GM23338 (cell line): Measurements from ENCODE around the gene CTBP2. TPM values are rescaled to one million over a fixed set of nuclear protein-coding genes. Genes with fewer than 3 reads are reported as not detected.

Experiments used
- ATAC-seq: fragments of 200-7000 bp; cut with Tn5 transposase; 3 replicates; pipeline ENCODE4 v1.9.1; 2020
- DNase-seq: peaks from one replicate; pipeline ENCODE4 v3.0.0-alpha.2; 2015; ENCODE audit warnings: low spot score
- H2AFZ ChIP-seq: fragments of 200-600 bp; sonication (generic); 2 replicates; pipeline ENCODE4 v1.8.0; 2016; ENCODE audit warnings: antibody characterized with exemption, mild to moderate bottlenecking, moderate library complexity
- H3F3A ChIP-seq: fragments of 200-600 bp; sonication (generic); replicated peaks from 2 replicates; pipeline ENCODE4 v1.8.0; 2017; ENCODE audit warnings: antibody characterized with exemption, mixed run types, low read depth
- H3K27ac ChIP-seq: fragments of 200-600 bp; sonication (generic); 2 replicates; pipeline ENCODE4 v1.6.1; 2016; ENCODE audit warnings: low read depth
- H3K27me3 ChIP-seq: fragments of 200-600 bp; sonication (generic); 2 replicates; pipeline ENCODE4 v1.8.0; 2016; ENCODE audit warnings: mild to moderate bottlenecking, mixed run types, moderate library complexity; ENCODE audit not compliant: insufficient read depth
- H3K36me3 ChIP-seq: fragments of 200-600 bp; sonication (generic); 2 replicates; pipeline ENCODE4 v1.8.0; 2016; ENCODE audit warnings: mild to moderate bottlenecking; ENCODE audit not compliant: insufficient read depth
- H3K4me1 ChIP-seq: fragments of 200-600 bp; sonication (generic); 2 replicates; pipeline ENCODE4 v1.8.0; 2016; ENCODE audit warnings: mild to moderate bottlenecking, moderate library complexity; ENCODE audit not compliant: insufficient read depth
- H3K4me2 ChIP-seq: fragments of 200-600 bp; sonication (generic); 2 replicates; pipeline ENCODE4 v1.7.1; 2017; ENCODE audit warnings: mixed run types
- H3K4me3 ChIP-seq: fragments of 200-600 bp; sonication (generic); 2 replicates; pipeline ENCODE4 v1.6.1; 2016; ENCODE audit warnings: mixed run types
- H3K79me2 ChIP-seq: fragments of 200-600 bp; sonication (generic); replicated peaks from 2 replicates; pipeline ENCODE4 v1.8.0; 2017; ENCODE audit warnings: mild to moderate bottlenecking; ENCODE audit not compliant: insufficient read depth
- H3K9me2 ChIP-seq: fragments of 200-600 bp; sonication (generic); 2 replicates; pipeline ENCODE4 v1.8.0; 2017; ENCODE audit not compliant: insufficient read depth
- H4K20me1 ChIP-seq: fragments of 200-600 bp; sonication (generic); replicated peaks from 2 replicates; pipeline ENCODE4 v1.8.0; 2017; ENCODE audit warnings: mild to moderate bottlenecking; ENCODE audit not compliant: insufficient read depth
- H3K27ac Mint-ChIP-seq: 2 replicates; pipeline ENCODE4 v1.8.0; 2020; ENCODE audit warnings: inconsistent platforms, mild to moderate bottlenecking, moderate library complexity, mixed read lengths
- H3K27me3 Mint-ChIP-seq: 3 replicates; pipeline ENCODE4 v1.8.0; 2022; ENCODE audit warnings: low read depth, mild to moderate bottlenecking, moderate library complexity, mixed read lengths, inconsistent platforms; ENCODE audit not compliant: insufficient read depth, poor library complexity
- H3K36me3 Mint-ChIP-seq: 3 replicates; pipeline ENCODE4 v1.8.0; 2021; ENCODE audit warnings: low read depth, mild to moderate bottlenecking, inconsistent platforms, moderate library complexity, mixed read lengths
- H3K4me1 Mint-ChIP-seq: 3 replicates; pipeline ENCODE4 v1.8.0; 2020; ENCODE audit warnings: mild to moderate bottlenecking, inconsistent platforms, mixed read lengths
- H3K4me3 Mint-ChIP-seq: 3 replicates; pipeline ENCODE4 v1.8.0; 2021; ENCODE audit warnings: moderate library complexity, mild to moderate bottlenecking, inconsistent platforms, mixed read lengths
- H3K9me3 Mint-ChIP-seq: 3 replicates; pipeline ENCODE4 v1.8.0; 2020; ENCODE audit warnings: moderate library complexity, mild to moderate bottlenecking, inconsistent platforms, mixed read lengths
- CREB1 ChIP-seq: fragments of 250-450 bp; sonication (Bioruptor Pico); IDR thresholded peaks from 2 replicates; pipeline ENCODE4 v1.5.0; 2020; ENCODE audit warnings: low read depth, mild to moderate bottlenecking, moderate library complexity
- ETS1 ChIP-seq: IDR thresholded peaks from 2 replicates; pipeline ENCODE4 v1.6.1; 2016; ENCODE audit warnings: antibody characterized with exemption
- EZH2 ChIP-seq: fragments of 200-600 bp; sonication (generic); IDR thresholded peaks from one replicate; pipeline ENCODE4 v1.8.0; 2017; ENCODE audit warnings: antibody characterized with exemption, mild to moderate bottlenecking, low read depth; ENCODE audit not compliant: unreplicated experiment
- EZH2phosphoT487 ChIP-seq: fragments of 200-600 bp; sonication (generic); IDR thresholded peaks from one replicate; pipeline ENCODE4 v1.8.1; 2018; ENCODE audit warnings: antibody characterized with exemption; ENCODE audit not compliant: unreplicated experiment
- JUNB ChIP-seq: IDR thresholded peaks from one replicate; pipeline ENCODE4 v1.6.1; 2016; ENCODE audit warnings: antibody characterized with exemption; ENCODE audit not compliant: unreplicated experiment
- NANOG ChIP-seq: IDR thresholded peaks from 2 replicates; pipeline ENCODE4 v1.6.1; 2016; ENCODE audit warnings: antibody characterized with exemption, borderline replicate concordance
- POLR2AphosphoS5 ChIP-seq: IDR thresholded peaks from 2 replicates; pipeline ENCODE4 v1.6.1; 2016; ENCODE audit warnings: antibody characterized with exemption, low read depth
- REST ChIP-seq: IDR thresholded peaks from one replicate; pipeline ENCODE4 v1.6.1; 2018; ENCODE audit warnings: antibody characterized with exemption; ENCODE audit not compliant: unreplicated experiment
- STAT1 ChIP-seq: IDR thresholded peaks from one replicate; pipeline ENCODE4 v1.6.1; 2016; ENCODE audit warnings: antibody characterized with exemption; ENCODE audit not compliant: unreplicated experiment
- ZNF114 ChIP-seq: fragments of 250-450 bp; sonication (Bioruptor Pico); IDR thresholded peaks from 2 replicates; pipeline ENCODE4 v1.5.0; 2020; ENCODE audit warnings: mild to moderate bottlenecking, moderate library complexity
- ZNF331 ChIP-seq: fragments of 250-450 bp; sonication (Bioruptor Pico); IDR thresholded peaks from 2 replicates; pipeline ENCODE4 v1.5.0; 2020; ENCODE audit warnings: low read depth, mild to moderate bottlenecking, moderate library complexity
- ZNF462 ChIP-seq: fragments of 250-450 bp; sonication (Bioruptor Pico); IDR thresholded peaks from 2 replicates; pipeline ENCODE4 v1.5.0; 2020; ENCODE audit warnings: mild to moderate bottlenecking, moderate library complexity
- polyA plus RNA-seq: library from polyadenylated mRNA; unstranded; fragments of >200 nt; fragmentation: Nextera tagmentation; extraction: Ambion mirVana; gene quantifications from 2 replicates; pipeline ENCODE4 v1.2.1, GENCODE V29; 2016
- total RNA-seq: library from RNA; depleted of rRNA; stranded (reverse); fragments of >200 nt; shearing (Covaris generic); gene quantifications from 2 replicates; pipeline ENCODE4 v1.2.3, GENCODE V29; 2014
- TF ChIP-seq, protein P1 (sequence below), 2 experiments: fragments of 200-600 bp in 1 of 2; sonication (generic) in 1 of 2; conservative IDR thresholded peaks; 2 replicates each; pipeline versions ENCODE4 v1.5.1 to v1.6.1; 2016 to 2017; ENCODE audit warnings: antibody characterized with exemption in 2 of 2, low read depth in 2 of 2, mild to moderate bottlenecking in 2 of 2, moderate library complexity in 1 of 2

CTBP2 gene
- total and polyA plus RNA-seq, 2 experiments from 2014 or later, result 133 to 265 TPM

GRCh38 chr10:124955868-124956267 is 204.5 kb downstream of the CTBP2 start:
- 0 out of 2 replicates have a peak, but pooled peaks cover 2% of the 10 kb centered on the region for H3F3A ChIP-seq
- TF ChIP-seq ZNF331 (CRISPR knock-in tag), result no peak
- no peak for TF ChIP-seq EZH2
- TF ChIP-seq, protein P1, sequence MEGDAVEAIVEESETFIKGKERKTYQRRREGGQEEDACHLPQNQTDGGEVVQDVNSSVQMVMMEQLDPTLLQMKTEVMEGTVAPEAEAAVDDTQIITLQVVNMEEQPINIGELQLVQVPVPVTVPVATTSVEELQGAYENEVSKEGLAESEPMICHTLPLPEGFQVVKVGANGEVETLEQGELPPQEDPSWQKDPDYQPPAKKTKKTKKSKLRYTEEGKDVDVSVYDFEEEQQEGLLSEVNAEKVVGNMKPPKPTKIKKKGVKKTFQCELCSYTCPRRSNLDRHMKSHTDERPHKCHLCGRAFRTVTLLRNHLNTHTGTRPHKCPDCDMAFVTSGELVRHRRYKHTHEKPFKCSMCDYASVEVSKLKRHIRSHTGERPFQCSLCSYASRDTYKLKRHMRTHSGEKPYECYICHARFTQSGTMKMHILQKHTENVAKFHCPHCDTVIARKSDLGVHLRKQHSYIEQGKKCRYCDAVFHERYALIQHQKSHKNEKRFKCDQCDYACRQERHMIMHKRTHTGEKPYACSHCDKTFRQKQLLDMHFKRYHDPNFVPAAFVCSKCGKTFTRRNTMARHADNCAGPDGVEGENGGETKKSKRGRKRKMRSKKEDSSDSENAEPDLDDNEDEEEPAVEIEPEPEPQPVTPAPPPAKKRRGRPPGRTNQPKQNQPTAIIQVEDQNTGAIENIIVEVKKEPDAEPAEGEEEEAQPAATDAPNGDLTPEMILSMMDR (conservative IDR thresholded peaks at IDR 0.05; ENCODE audit: low read depth in 2 of 2), result no peak
- no peak for TF ChIP-seq ZNF114 (CRISPR knock-in tag)
- TF ChIP-seq REST, result no peak
- TF ChIP-seq ZNF462 (CRISPR knock-in tag), result no peak
- no peak for TF ChIP-seq POLR2AphosphoS5
- no peak for TF ChIP-seq NANOG
- no peak for TF ChIP-seq ETS1
- no peak for TF ChIP-seq JUNB
- TF ChIP-seq CREB1 (CRISPR knock-in tag), result no peak
- TF ChIP-seq EZH2phosphoT487, result no peak
- no peak for TF ChIP-seq STAT1
- no peaks in the 10 kb centered on the region for H3K27me3 ChIP-seq
- peaks cover 100% of the 10 kb centered on the region for H3K79me2 ChIP-seq
- Mint-ChIP-seq H3K9me3 (no peaks in the 10 kb centered on the region), H3K4me1 (peaks cover 37% of the 10 kb centered on the region), H3K27ac (no peak overlapping the region), H3K4me3 (no peak overlapping the region), H3K27me3 (no peaks in the 10 kb centered on the region), H3K36me3 (no peaks in the 10 kb centered on the region)
- H3K4me2 ChIP-seq, result no peak overlapping the region
- 0 out of 2 replicates have a peak, but pooled peaks cover 3% of the 10 kb centered on the region for H3K9me2 ChIP-seq
- H3K36me3 ChIP-seq, result no peaks in the 10 kb centered on the region
- H4K20me1 ChIP-seq, result peaks cover 56% of the 10 kb centered on the region
- DNase-seq, result no peak
- H3K4me3 ChIP-seq, result no peak overlapping the region
- no peak overlapping the region for H2AFZ ChIP-seq
- no peak for ATAC-seq
- H3K27ac ChIP-seq, result no peak overlapping the region
- peaks cover 15% of the 10 kb centered on the region for H3K4me1 ChIP-seq
